ENCODE results near the gene COL5A1.

Gene COL5A1

DNA sequence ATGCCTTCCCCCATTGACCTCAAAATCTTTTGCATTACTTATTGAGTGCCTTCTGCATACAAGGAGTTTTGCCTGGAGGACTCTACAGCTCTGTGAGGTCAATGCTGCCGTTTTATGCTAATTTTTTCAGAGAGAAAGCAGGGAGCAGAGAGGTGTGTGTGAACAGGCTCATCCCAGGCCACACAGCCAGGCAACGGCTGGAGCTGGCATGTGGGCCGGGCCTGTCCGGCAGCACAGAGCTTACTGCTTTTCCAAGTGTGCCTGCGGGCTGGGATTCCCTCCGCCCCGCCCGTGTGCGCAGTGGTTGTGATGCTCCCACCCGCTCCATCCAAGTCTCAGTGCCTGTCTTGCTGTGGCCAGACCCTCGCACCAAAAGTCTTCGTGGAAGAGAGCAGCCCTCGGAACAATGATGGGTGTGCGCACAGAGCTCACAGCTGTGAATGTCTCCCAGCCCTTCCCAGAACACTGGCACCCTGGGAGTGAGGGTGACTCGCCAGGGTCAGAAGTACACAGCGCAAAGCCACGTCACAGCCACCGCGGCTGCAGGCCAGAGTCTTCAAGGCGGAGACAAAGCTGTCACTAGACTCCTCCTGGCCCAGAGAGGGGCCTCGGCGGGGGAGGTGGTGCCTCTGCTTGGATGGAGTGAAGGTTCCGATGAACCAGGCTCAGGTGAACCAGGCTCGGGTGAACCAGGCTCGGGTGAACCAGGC lies 82.8 kb downstream of the COL5A1 start:
- no peak overlapping the region for H3K27ac ChIP-seq
- no peaks in the 10 kb centered on the region for H3K36me3 ChIP-seq (ENCODE audit: control insufficient read depth, insufficient read depth, low read length)
- H3K4me3 ChIP-seq (ENCODE audit: low read depth, low read length): no peak overlapping the region
- no peaks in the 10 kb centered on the region for H3K4me1 ChIP-seq
- H3K4me2 ChIP-seq (ENCODE audit: low read length): no peak overlapping the region
- no peak overlapping the region for H3K9ac ChIP-seq
- H2AFZ ChIP-seq: no peak overlapping the region
- no peaks in the 10 kb centered on the region for H3K27me3 ChIP-seq (ENCODE audit: control insufficient read depth, insufficient read depth, low read length)
- no peaks in the 10 kb centered on the region for H3K9me3 ChIP-seq (ENCODE audit: control insufficient read depth, low read length)
- TF ChIP-seq, protein P1, sequence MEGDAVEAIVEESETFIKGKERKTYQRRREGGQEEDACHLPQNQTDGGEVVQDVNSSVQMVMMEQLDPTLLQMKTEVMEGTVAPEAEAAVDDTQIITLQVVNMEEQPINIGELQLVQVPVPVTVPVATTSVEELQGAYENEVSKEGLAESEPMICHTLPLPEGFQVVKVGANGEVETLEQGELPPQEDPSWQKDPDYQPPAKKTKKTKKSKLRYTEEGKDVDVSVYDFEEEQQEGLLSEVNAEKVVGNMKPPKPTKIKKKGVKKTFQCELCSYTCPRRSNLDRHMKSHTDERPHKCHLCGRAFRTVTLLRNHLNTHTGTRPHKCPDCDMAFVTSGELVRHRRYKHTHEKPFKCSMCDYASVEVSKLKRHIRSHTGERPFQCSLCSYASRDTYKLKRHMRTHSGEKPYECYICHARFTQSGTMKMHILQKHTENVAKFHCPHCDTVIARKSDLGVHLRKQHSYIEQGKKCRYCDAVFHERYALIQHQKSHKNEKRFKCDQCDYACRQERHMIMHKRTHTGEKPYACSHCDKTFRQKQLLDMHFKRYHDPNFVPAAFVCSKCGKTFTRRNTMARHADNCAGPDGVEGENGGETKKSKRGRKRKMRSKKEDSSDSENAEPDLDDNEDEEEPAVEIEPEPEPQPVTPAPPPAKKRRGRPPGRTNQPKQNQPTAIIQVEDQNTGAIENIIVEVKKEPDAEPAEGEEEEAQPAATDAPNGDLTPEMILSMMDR (IDR thresholded peaks at IDR 0.05): no peak
- no peaks in the 10 kb centered on the region for H3K79me2 ChIP-seq

DNA sequence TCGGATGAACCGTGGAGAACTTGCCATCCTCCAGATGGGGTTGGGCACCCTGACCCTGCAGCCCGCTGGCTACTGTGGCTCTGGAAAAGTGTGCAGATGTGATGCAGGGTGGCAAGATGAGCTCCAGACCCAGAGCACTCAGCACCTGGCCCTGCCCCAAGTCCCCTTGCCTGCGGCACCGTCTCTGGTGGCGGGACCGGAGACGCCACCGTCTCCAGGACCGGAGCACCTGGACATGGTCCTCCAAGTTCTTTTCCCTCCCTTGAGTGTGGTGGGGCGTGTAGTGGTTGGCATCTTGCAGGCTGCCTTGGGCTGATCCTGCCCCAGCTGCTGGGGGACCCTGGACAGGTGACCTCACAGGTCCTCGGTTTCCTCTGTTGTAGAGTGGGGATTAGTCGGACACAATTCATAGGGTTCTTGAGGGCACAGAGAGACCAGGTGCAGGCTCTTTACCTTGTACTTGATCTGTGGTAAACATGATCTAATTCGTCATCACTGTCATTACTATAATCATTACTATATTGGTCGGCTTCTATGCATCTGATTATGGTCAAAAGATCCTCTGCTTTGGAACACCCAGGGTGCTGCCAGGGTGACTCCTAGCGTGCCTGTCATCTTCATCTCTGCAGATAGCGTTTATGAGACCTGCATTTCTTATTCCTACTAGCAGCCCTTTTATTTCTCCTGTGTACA lies 83.5 kb downstream of the COL5A1 start:
- Histone ChIP-seq H3K36me3 (ENCODE audit: control insufficient read depth, insufficient read depth, low read length) (no peaks in the 10 kb centered on the region), H3K79me2 (no peaks in the 10 kb centered on the region), H3K27me3 (ENCODE audit: control insufficient read depth, insufficient read depth, low read length) (no peaks in the 10 kb centered on the region), H3K27ac (no peak overlapping the region), H3K4me1 (no peaks in the 10 kb centered on the region), H3K9me3 (ENCODE audit: control insufficient read depth, low read length) (no peaks in the 10 kb centered on the region), H3K9ac (no peak overlapping the region), H3K4me3 (ENCODE audit: low read depth, low read length) (no peak overlapping the region), H3K4me2 (ENCODE audit: low read length) (no peak overlapping the region), H2AFZ (no peak overlapping the region)
- TF ChIP-seq, protein P1 (IDR thresholded peaks at IDR 0.05): no peak

DNA sequence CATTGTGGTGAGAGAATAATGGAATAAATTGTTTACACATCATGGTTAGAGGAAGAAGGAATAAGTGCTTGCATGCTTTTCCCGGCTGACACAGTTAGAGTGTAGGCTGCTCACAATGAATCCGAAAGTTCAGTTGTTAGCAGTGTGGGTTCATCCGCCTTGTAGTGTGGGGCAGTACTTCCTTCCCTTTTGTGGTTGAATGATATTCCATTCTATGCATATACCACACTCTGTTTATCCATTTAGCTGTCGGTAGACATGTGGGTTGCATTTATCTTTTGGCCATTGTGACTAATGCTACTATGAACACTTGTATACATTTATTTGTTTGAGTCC lies 84.0 kb downstream of the COL5A1 start:
- H3K9me3 ChIP-seq (ENCODE audit: control insufficient read depth, low read length): no peaks in the 10 kb centered on the region
- no peaks in the 10 kb centered on the region for H3K79me2 ChIP-seq
- no peaks in the 10 kb centered on the region for H3K4me1 ChIP-seq
- no peak overlapping the region for H3K27ac ChIP-seq
- no peak overlapping the region for H3K4me2 ChIP-seq (ENCODE audit: low read length)
- no peaks in the 10 kb centered on the region for H3K36me3 ChIP-seq (ENCODE audit: control insufficient read depth, insufficient read depth, low read length)
- no peak overlapping the region for H2AFZ ChIP-seq
- TF ChIP-seq, protein P1 (IDR thresholded peaks at IDR 0.05): no peak
- H3K4me3 ChIP-seq (ENCODE audit: low read depth, low read length): no peak overlapping the region
- H3K27me3 ChIP-seq (ENCODE audit: control insufficient read depth, insufficient read depth, low read length): no peaks in the 10 kb centered on the region
- no peak overlapping the region for H3K9ac ChIP-seq

DNA sequence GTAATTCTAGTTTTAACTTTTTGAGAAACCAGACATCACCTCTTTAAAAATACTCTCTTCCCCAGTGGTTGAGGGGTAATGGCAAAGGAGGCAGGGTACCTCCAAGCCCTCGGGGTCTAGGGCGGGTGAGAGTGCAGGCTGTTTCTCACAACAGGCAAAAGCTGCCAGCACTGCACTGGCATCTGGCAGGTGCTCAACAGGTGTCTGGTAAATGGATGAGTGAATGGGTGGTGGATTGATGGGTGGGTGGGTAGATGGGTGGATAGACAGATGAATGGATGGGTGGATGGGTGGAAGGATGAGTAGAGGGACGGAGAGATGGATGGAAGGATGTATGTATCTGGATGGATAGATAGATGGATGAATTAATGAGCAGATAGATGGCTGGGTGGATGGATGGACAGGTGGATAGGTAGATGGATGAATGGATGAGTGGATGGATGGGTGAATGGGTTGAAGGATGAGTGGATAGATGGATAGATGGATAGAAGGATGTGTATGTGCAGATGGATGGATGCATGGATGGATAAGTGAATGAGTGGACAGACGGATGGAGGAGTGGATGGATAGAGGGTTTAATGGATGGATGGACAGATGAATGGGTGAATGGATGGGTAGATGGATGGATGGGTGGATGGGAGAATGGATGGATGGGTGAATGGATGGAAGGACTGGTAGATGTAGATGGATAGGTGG lies 84.6 kb downstream of the COL5A1 start:
- Histone ChIP-seq H3K9ac (no peak overlapping the region), H3K79me2 (no peaks in the 10 kb centered on the region), H3K4me2 (ENCODE audit: low read length) (no peak overlapping the region), H3K36me3 (ENCODE audit: control insufficient read depth, insufficient read depth, low read length) (no peaks in the 10 kb centered on the region), H3K27me3 (ENCODE audit: control insufficient read depth, insufficient read depth, low read length) (no peaks in the 10 kb centered on the region), H2AFZ (no peak overlapping the region), H3K27ac (no peak overlapping the region), H3K4me1 (no peaks in the 10 kb centered on the region), H3K9me3 (ENCODE audit: control insufficient read depth, low read length) (no peaks in the 10 kb centered on the region), H3K4me3 (ENCODE audit: low read depth, low read length) (no peak overlapping the region)
- TF ChIP-seq, protein P1 (IDR thresholded peaks at IDR 0.05): no peak
